H1 (cell line): Measurements from ENCODE around the gene NDUFA13. TPM values are rescaled to one million over a fixed set of nuclear protein-coding genes. Genes with fewer than 3 reads are reported as not detected.

Source experiments
- CTCF ChIA-PET: fragments of 300-600 bp; sonication (Branson Sonifier 250); formaldehyde crosslinking; loops from one replicate; lab custom pipeline; 2021; ENCODE audit not compliant: partially characterized antibody; lab: Charles Lee
- POLR2A ChIA-PET: fragments of 300-600 bp; sonication (Branson Sonifier 250); formaldehyde crosslinking; loops from one replicate; lab custom pipeline; 2021; ENCODE audit warnings: inconsistent platforms; ENCODE audit not compliant: partially characterized antibody; lab: Charles Lee
- DNase-seq, 2 experiments: peaks; one replicate each; pipeline versions ENCODE4 v3.0.0 to v3.0.0-alpha.2; 2010 to 2022; ENCODE audit warnings: low spot score in 2 of 2, low read depth in 1 of 2, mixed read lengths in 1 of 2
- FAIRE-seq: peaks from 2 replicates; lab custom pipeline; 2011; peaks lifted over from hg19 to GRCh38; lab: Jason Lieb, UNC
- H2AFZ ChIP-seq: 2 replicates; pipeline ENCODE4 v1.8.1; 2012; ENCODE audit warnings: low read length, inconsistent platforms
- H2AK5ac ChIP-seq: 2 replicates; pipeline ENCODE4 v1.6.1; 2013; ENCODE audit warnings: low read depth, low read length
- H2BK120ac ChIP-seq: replicated peaks from 2 replicates; pipeline ENCODE3; 2013; ENCODE audit warnings: low read depth, low read length, inconsistent platforms
- H2BK12ac ChIP-seq: 2 replicates; pipeline ENCODE4 v1.6.1; 2013; ENCODE audit warnings: low read depth, low read length
- H2BK15ac ChIP-seq: 2 replicates; pipeline ENCODE4 v1.6.1; 2013; ENCODE audit warnings: low read length
- H2BK20ac ChIP-seq: 2 replicates; pipeline ENCODE4 v1.6.1; 2013; ENCODE audit warnings: low read length
- H2BK5ac ChIP-seq: 2 replicates; pipeline ENCODE4 v1.6.1; 2013; ENCODE audit warnings: low read depth, low read length
- H3K14ac ChIP-seq: 2 replicates; pipeline ENCODE4 v1.6.1; 2013; ENCODE audit warnings: inconsistent platforms; ENCODE audit not compliant: insufficient read length
- H3K18ac ChIP-seq: 2 replicates; pipeline ENCODE4 v1.6.1; 2013; ENCODE audit warnings: low read length; ENCODE audit errors: extremely low read depth
- H3K23ac ChIP-seq: 2 replicates; pipeline ENCODE4 v1.6.1; 2013; ENCODE audit warnings: inconsistent platforms; ENCODE audit not compliant: insufficient read length
- H3K23me2 ChIP-seq: 2 replicates; pipeline ENCODE4 v1.6.1; 2013; ENCODE audit warnings: low read depth, low read length
- H3K27ac ChIP-seq: 2 replicates; pipeline ENCODE4 v1.6.1; 2011; ENCODE audit warnings: low read depth, low read length, inconsistent platforms
- H3K27me3 ChIP-seq, 4 experiments: replicated peaks in 1 of 4; 1 replicate in 1 of 4; 2 replicates in 3 of 4; pipeline versions ENCODE4 v1.6.1 to v1.8.1; 2011 to 2013; ENCODE audit warnings: low read length in 3 of 4, mild to moderate bottlenecking in 3 of 4, inconsistent platforms in 2 of 4, mixed read lengths in 2 of 4, moderate library complexity in 1 of 4; ENCODE audit not compliant: control insufficient read depth in 3 of 4, insufficient read depth in 3 of 4; ENCODE audit errors: extremely low read depth in 1 of 4
- H3K36me3 ChIP-seq, 4 experiments: 2 replicates each; pipeline versions ENCODE4 v1.6.1 to v1.8.1; 2011 to 2013; ENCODE audit warnings: mild to moderate bottlenecking in 4 of 4, low read length in 3 of 4, moderate library complexity in 2 of 4, control low read depth in 1 of 4, inconsistent platforms in 1 of 4; ENCODE audit not compliant: insufficient read depth in 4 of 4, control insufficient read depth in 2 of 4
- H3K4ac ChIP-seq: replicated peaks from 2 replicates; pipeline ENCODE3; 2013; ENCODE audit warnings: low read length, low read depth, mixed read lengths, inconsistent platforms; ENCODE audit not compliant: insufficient read length
- H3K4me1 ChIP-seq, 4 experiments: replicated peaks in 1 of 4; 1 replicate in 1 of 4; 2 replicates in 3 of 4; pipeline versions ENCODE4 v1.6.1 to v1.8.1; 2011 to 2013; ENCODE audit warnings: low read length in 3 of 4, inconsistent platforms in 2 of 4, mixed read lengths in 1 of 4; ENCODE audit not compliant: insufficient read depth in 4 of 4, control insufficient read depth in 3 of 4
- H3K4me2 ChIP-seq, 2 experiments: 2 replicates each; pipeline versions ENCODE4 v1.6.1 to v1.8.1; 2011 to 2013; ENCODE audit warnings: low read depth in 2 of 2, low read length in 2 of 2, control low read depth in 1 of 2, inconsistent platforms in 1 of 2, mild to moderate bottlenecking in 1 of 2; ENCODE audit not compliant: insufficient read depth in 1 of 2
- H3K4me3 ChIP-seq, 4 experiments: fragments of 200-600, 300-600 bp in 1 of 4; sonication (generic), shearing (Covaris generic), sonication (Bioruptor Twin) in 1 of 4; 2 replicates each; pipeline versions ENCODE4 v1.5.1 to v1.8.1; 2011 to 2016; ENCODE audit warnings: low read length in 4 of 4, low read depth in 3 of 4, control low read depth in 2 of 4, inconsistent platforms in 2 of 4, mild to moderate bottlenecking in 2 of 4, mixed read lengths in 1 of 4, moderate library complexity in 1 of 4; ENCODE audit not compliant: insufficient read depth in 2 of 4; ENCODE audit errors: extremely low read depth in 1 of 4
- H3K56ac ChIP-seq: replicated peaks from 2 replicates; pipeline ENCODE3; 2013; ENCODE audit warnings: low read depth, mild to moderate bottlenecking, mixed read lengths, low read length, inconsistent platforms; ENCODE audit not compliant: insufficient read length
- H3K79me1 ChIP-seq: 2 replicates; pipeline ENCODE4 v1.6.1; 2013; ENCODE audit warnings: low read depth, low read length, control low read depth
- H3K79me2 ChIP-seq, 2 experiments: 2 replicates each; pipeline versions ENCODE4 v1.6.1 to v1.8.1; 2012 to 2013; ENCODE audit warnings: low read length in 2 of 2, mild to moderate bottlenecking in 2 of 2, inconsistent platforms in 1 of 2; ENCODE audit not compliant: insufficient read depth in 2 of 2, control insufficient read depth in 1 of 2
- H3K9ac ChIP-seq, 4 experiments: replicated peaks in 1 of 4; 1 replicate in 1 of 4; 2 replicates in 3 of 4; pipeline versions ENCODE4 v1.6.1 to v1.8.1; 2011 to 2013; ENCODE audit warnings: low read depth in 3 of 4, low read length in 3 of 4, control low read depth in 2 of 4, mild to moderate bottlenecking in 2 of 4, moderate library complexity in 2 of 4, inconsistent platforms in 1 of 4; ENCODE audit errors: extremely low read depth in 1 of 4
- H3K9me3 ChIP-seq, 2 experiments: 2 replicates each; pipeline versions ENCODE4 v1.6.1 to v1.8.1; 2012 to 2013; ENCODE audit warnings: mild to moderate bottlenecking in 2 of 2, moderate library complexity in 2 of 2, control low read depth in 1 of 2, inconsistent platforms in 1 of 2, low read depth in 1 of 2, low read length in 1 of 2, mixed read lengths in 1 of 2; ENCODE audit not compliant: insufficient read depth in 2 of 2
- H4K20me1 ChIP-seq, 2 experiments: replicated peaks in 1 of 2; 2 replicates each; pipeline versions ENCODE3 to v1.8.1; 2011 to 2013; ENCODE audit warnings: inconsistent platforms in 2 of 2, low read length in 2 of 2, mild to moderate bottlenecking in 1 of 2; ENCODE audit not compliant: insufficient read depth in 2 of 2, control insufficient read depth in 1 of 2
- H4K5ac ChIP-seq: 2 replicates; pipeline ENCODE4 v1.6.1; 2013; ENCODE audit warnings: low read length, low read depth, mixed read lengths, inconsistent platforms; ENCODE audit not compliant: insufficient read length
- H4K8ac ChIP-seq: 2 replicates; pipeline ENCODE4 v1.8.0; 2013; ENCODE audit warnings: mild to moderate bottlenecking, moderate library complexity, low read length, inconsistent platforms; ENCODE audit not compliant: insufficient read depth; ENCODE audit errors: extremely low read depth
- H4K91ac ChIP-seq: replicated peaks from 2 replicates; pipeline ENCODE3; 2013; ENCODE audit warnings: low read length, mixed read lengths, inconsistent platforms; ENCODE audit not compliant: insufficient read length
- BCL11A ChIP-seq, 2 experiments: IDR thresholded peaks; one replicate each; pipeline ENCODE4 v1.6.1; 2011; ENCODE audit warnings: low read depth in 2 of 2, low read length in 2 of 2, mild to moderate bottlenecking in 2 of 2
- CBX8 ChIP-seq: fragments of 300-800, 300-1000 bp; sonication (generic); IDR thresholded peaks from 2 replicates; pipeline ENCODE4 v1.7.1; 2016; ENCODE audit warnings: low read depth, low read length, borderline replicate concordance
- CHD1 ChIP-seq: IDR thresholded peaks from 2 replicates; pipeline ENCODE4 v1.6.1; 2012; ENCODE audit warnings: low read depth, low read length, improper control_type of control experiment
- CTBP2 ChIP-seq: IDR thresholded peaks from 2 replicates; pipeline ENCODE4 v1.7.0; 2011; ENCODE audit warnings: borderline replicate concordance, mild to moderate bottlenecking, moderate library complexity, mixed read lengths, low read length; ENCODE audit not compliant: insufficient read depth, insufficient read length
- EGR1 ChIP-seq: IDR thresholded peaks from 2 replicates; pipeline ENCODE4 v1.6.1; 2011; ENCODE audit warnings: low read depth, low read length, borderline replicate concordance
- EZH2 ChIP-seq: fragments of 200-600 bp; sonication (generic); IDR thresholded peaks from 2 replicates; pipeline ENCODE4 v1.7.1; 2012; ENCODE audit warnings: low read depth, mild to moderate bottlenecking, moderate library complexity, low read length, inconsistent platforms; ENCODE audit not compliant: severe bottlenecking
- FOSL1 ChIP-seq: IDR thresholded peaks from 2 replicates; pipeline ENCODE4 v1.6.1; 2011; ENCODE audit warnings: mild to moderate bottlenecking, low read depth, low read length, moderate library complexity; ENCODE audit not compliant: insufficient read depth
- SIRT6 ChIP-seq: IDR thresholded peaks from one replicate; pipeline ENCODE4 v1.7.1; 2012; ENCODE audit warnings: low read length, inconsistent platforms
- SP1 ChIP-seq: IDR thresholded peaks from 2 replicates; pipeline ENCODE4 v1.6.1; 2011; ENCODE audit warnings: low read depth, low read length
- SP4 ChIP-seq: IDR thresholded peaks from 2 replicates; pipeline ENCODE4 v1.6.1; 2012; ENCODE audit warnings: low read length, inconsistent platforms
- YY1 ChIP-seq: IDR thresholded peaks from 2 replicates; pipeline ENCODE4 v1.6.1; 2011; ENCODE audit warnings: low read depth, mild to moderate bottlenecking, low read length
- WGBS, 2 experiments: shearing (Covaris generic) in 1 of 2; methylation state at CpG; one replicate each; pipeline versions ENCODE4 v1.1.6 to v1.1.7; 2013 to 2015; ENCODE audit warnings: low lambda C conversion rate in 2 of 2, mixed read lengths in 2 of 2, inconsistent platforms in 1 of 2, low coverage in 1 of 2, missing lambda C conversion rate in 1 of 2; ENCODE audit not compliant: insufficient replicate concordance in 2 of 2, insufficient coverage in 1 of 2, insufficient read length in 1 of 2; ENCODE audit errors: extremely low coverage in 1 of 2, missing lambda C conversion rate in 1 of 2; 5-methylcytosine and 5-hydroxymethylcytosine counted together
- polyA plus RNA-seq, 7 experiments: library from polyadenylated mRNA; depleted of rRNA in 3 of 7; stranded (reverse) in 5 of 7; unstranded in 2 of 7; fragments of >200 nt in 5 of 7; fragments of 200-250 nt in 2 of 7; gene quantifications; 1 replicate in 5 of 7; 2 replicates in 1 of 7; 4 replicates in 1 of 7; pipeline versions ENCODE4 v1.2.1 to v1.2.3, GENCODE V29; 2011 to 2013; ENCODE audit warnings: missing spikeins in 2 of 7, mixed read lengths in 2 of 7
- total RNA-seq: library from RNA; stranded (reverse); fragmentation: NEBNext Ultra II Directional; extraction: Animal tissue kit (Norgen Biotek cat#: 25700); gene quantifications from 2 replicates; pipeline ENCODE4 v1.2.1, GENCODE V29; 2021
- TF ChIP-seq, protein P1 (sequence below): IDR thresholded peaks from 2 replicates; pipeline ENCODE4 v1.6.1; 2011; ENCODE audit warnings: low read depth, mild to moderate bottlenecking, low read length; ENCODE audit not compliant: insufficient read depth

NDUFA13 gene
- total and polyA plus RNA-seq, 2 of the 8 experiments (the other 6 are each of a cell fraction or from before 2014, with no cell fraction given) = 413 to 1,105 TPM

DNA sequence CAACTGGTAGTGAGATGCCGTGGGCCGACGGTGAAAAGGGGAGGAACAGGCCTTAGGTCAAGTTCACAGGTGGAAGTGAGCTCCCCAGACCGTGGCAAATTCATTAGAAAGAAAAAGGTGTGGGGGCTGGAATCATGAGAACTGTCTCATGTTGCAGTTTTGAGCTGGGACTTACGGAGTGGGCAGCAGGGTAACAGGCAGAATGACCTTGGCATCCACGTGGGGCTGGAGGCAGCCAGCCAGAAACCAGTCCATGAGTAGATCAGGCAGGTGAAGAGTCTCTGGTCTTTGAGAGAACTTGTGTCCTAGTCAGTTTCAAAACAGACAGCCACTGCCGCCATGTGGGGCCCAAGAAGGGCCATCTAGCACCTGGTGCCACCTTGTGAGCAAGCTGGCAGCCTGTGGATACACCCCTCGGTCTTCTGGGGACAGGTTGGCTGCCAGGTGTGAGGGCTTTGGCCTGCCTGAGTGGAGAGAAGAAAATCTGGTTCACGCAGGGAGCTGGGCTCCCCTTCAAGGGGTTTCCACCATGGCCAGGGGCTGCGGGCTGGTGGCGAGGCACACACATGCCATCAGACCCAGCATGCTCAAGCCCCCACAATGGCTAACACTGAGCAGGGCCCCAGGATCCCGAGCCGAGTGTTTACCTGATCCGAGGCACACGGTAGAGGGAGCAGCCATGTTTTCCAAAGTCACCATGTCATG lies 24.6 kb upstream of the NDUFA13 start:
- Histone ChIP-seq H4K5ac (no peak overlapping the region), H2AFZ (no peak overlapping the region), H2BK15ac (no peak overlapping the region), H3K27ac (no peak overlapping the region; the same call in 1 of the 2 replicates), H3K56ac (no peak overlapping the region), H3K4me2 (no peak overlapping the region), H2BK120ac (no peak overlapping the region), H3K4ac (no peak overlapping the region), H3K14ac (no peak overlapping the region), H3K9ac (no peak overlapping the region), H3K4me3 (no peak overlapping the region), H3K23ac (no peak overlapping the region), H4K8ac (no peak overlapping the region; the same call in 1 of the 2 replicates), H4K20me1 (peaks cover 14 to 18% of the 10 kb centered on the region in 2 experiments), H3K79me1 (peaks cover 16% of the 10 kb centered on the region; the same call in 1 of the 2 replicates), H2BK20ac (no peak overlapping the region), H3K4me1 (peaks cover 11 to 24% (median 15%) of the 10 kb centered on the region in 4 experiments), H3K36me3 (peaks cover 9 to 26% (median 24%) of the 10 kb centered on the region in 4 experiments; a peak in 7 of 8 replicates), H2BK12ac (no peak overlapping the region), H4K91ac (no peak overlapping the region), H3K9me3 (no peaks in the 10 kb centered on the region), H3K23me2 (no peaks in the 10 kb centered on the region), H3K18ac (no peak overlapping the region), H2BK5ac (no peak overlapping the region; the same call in 1 of the 2 replicates), H3K79me2 (peaks cover 0 to 43% of the 10 kb centered on the region in 2 experiments; a peak in 2 of 4 replicates), H3K27me3 (no peaks in the 10 kb centered on the region), H2AK5ac (no peak overlapping the region)
- POLR2A ChIA-PET = interaction anchor here (1.0 to 4.3 kb wide), 5 partner anchors 17 to 128 kb away, joined by 3 to 44 read pairs (median 6); no protein-coding TSS in a partner anchor
- DNase-seq = no peak
- CTCF ChIA-PET = interaction anchor here (0.8 to 9.8 kb wide), 36 partner anchors 8 to 188 kb away, joined by 3 to 146 read pairs (median 6); partner anchors contain the start of genes GATAD2A, NDUFA13 and TSSK6
- 91% methylated on average over 15 of the region's 15 CpGs; no CpG with 5 or more reads in 1 of the 2 experiments for WGBS, 2 experiments
- no peak for FAIRE-seq
- TF ChIP-seq YY1 (no peak), CTBP2 (no peak), EZH2 (no peak), FOSL1 (no peak), EGR1 (no peak), CHD1 (no peak), SP1 (no peak), BCL11A (IDR thresholded peaks at IDR 0.05; ENCODE audit: low read depth in 2 of 2, low read length in 2 of 2) (no peak), CBX8 (no peak), SP4 (no peak), SIRT6 (no peak)
- TF ChIP-seq, protein P1, sequence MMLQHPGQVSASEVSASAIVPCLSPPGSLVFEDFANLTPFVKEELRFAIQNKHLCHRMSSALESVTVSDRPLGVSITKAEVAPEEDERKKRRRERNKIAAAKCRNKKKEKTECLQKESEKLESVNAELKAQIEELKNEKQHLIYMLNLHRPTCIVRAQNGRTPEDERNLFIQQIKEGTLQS = no peak
